H1 (cell line): ENCODE results near the gene YBX1. TPM values are rescaled to one million over a fixed set of nuclear protein-coding genes. Genes with fewer than 3 reads are reported as not detected.

Experiments
- CBX5 ChIP-seq: fragments of 300-800, 300-1000 bp; sonication (generic); IDR thresholded peaks from 2 replicates; pipeline ENCODE4 v1.7.1; 2016; ENCODE audit warnings: antibody characterized with exemption, low read length, low read depth
- SAP30 ChIP-seq: fragments of 300-600 bp; sonication (generic); IDR thresholded peaks from 2 replicates; pipeline ENCODE4 v1.7.1; 2012; ENCODE audit warnings: low read length, moderate library complexity, mild to moderate bottlenecking, inconsistent platforms; ENCODE audit not compliant: insufficient read depth, insufficient replicate concordance
- SP1 ChIP-seq: IDR thresholded peaks from 2 replicates; pipeline ENCODE4 v1.6.1; 2011; ENCODE audit warnings: low read depth, low read length
- SRF ChIP-seq: IDR thresholded peaks from 2 replicates; pipeline ENCODE4 v1.6.1; 2011; ENCODE audit warnings: mild to moderate bottlenecking, low read depth, low read length, moderate library complexity
- YY1 ChIP-seq: IDR thresholded peaks from 2 replicates; pipeline ENCODE4 v1.6.1; 2011; ENCODE audit warnings: low read depth, mild to moderate bottlenecking, low read length
- polyA plus RNA-seq, 7 experiments: library from polyadenylated mRNA; depleted of rRNA in 3 of 7; stranded (reverse) in 5 of 7; unstranded in 2 of 7; fragments of >200 nt in 5 of 7; fragments of 200-250 nt in 2 of 7; gene quantifications; 1 replicate in 5 of 7; 2 replicates in 1 of 7; 4 replicates in 1 of 7; pipeline versions ENCODE4 v1.2.1 to v1.2.3, GENCODE V29; 2011 to 2013; ENCODE audit warnings: missing spikeins in 2 of 7, mixed read lengths in 2 of 7
- total RNA-seq: library from RNA; stranded (reverse); fragmentation: NEBNext Ultra II Directional; extraction: Animal tissue kit (Norgen Biotek cat#: 25700); gene quantifications from 2 replicates; pipeline ENCODE4 v1.2.1, GENCODE V29; 2021

The YBX1 gene
- total and polyA plus RNA-seq, 2 of the 8 experiments (the other 6 are each of a cell fraction or from before 2014, with no cell fraction given): 438 to 1,219 TPM

DNA sequence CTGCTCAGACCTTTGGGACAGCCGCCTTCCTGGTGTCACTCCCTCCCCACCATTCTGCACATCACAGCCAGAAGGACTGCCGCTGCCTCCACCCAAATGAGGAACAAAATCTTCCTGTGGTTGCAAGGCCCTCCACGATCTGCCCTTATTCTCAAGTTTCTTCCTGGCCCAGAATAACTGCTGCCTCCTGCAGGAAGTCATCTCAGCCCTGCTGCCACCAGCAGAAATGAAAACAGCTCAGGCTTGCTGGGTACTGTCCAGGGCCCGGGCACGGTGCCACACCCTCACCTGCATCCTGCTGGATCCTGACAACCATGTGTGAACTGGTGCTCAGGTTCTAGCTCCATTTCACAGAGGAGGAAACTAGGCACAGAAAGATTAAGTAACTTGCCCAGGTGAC is 55.0 kb downstream of the YBX1 start (continued):
- no peak for TF ChIP-seq SAP30
- TF ChIP-seq CBX5: no peak
- no peak for TF ChIP-seq YY1
- no peak for TF ChIP-seq SRF
- TF ChIP-seq SP1: no peak
- TF ChIP-seq, all 59 proteins: peak for 0
